Subcutaneous preadipocyte (primary cell): ENCODE data around the gene JAKMIP3. TPM values are rescaled to one million over a fixed set of nuclear protein-coding genes. Genes with fewer than 3 reads are reported as not detected.

Experiments used
- total RNA-seq: library from RNA; depleted of rRNA; stranded (reverse); fragments of >200 nt; gene quantifications from 2 replicates; pipeline ENCODE4 v1.2.3, GENCODE V29; 2012

JAKMIP3 gene
- under 0.01 TPM in 2 replicates for total RNA-seq

GRCh38 chr10:132065491-132066105 is at the start of gene JAKMIP3:
Gene JAKMIP3 (plus strand): TSS chr10:132065946. CDS start chr10:132104809, 38,863 bp downstream.

Other genes starting within 250 kb of the JAKMIP3 start
- gene PPP2R2D, start 164.9 kb upstream of the JAKMIP3 start, total RNA-seq: 22.4 and 25.6 TPM in 2 replicates
- 72.0 and 78.8 TPM in 2 replicates for gene BNIP3, start 84.0 kb upstream of the JAKMIP3 start, total RNA-seq
- gene DPYSL4, start 121.0 kb downstream of the JAKMIP3 start, total RNA-seq: 1.6 and 5.1 TPM in 2 replicates
- 10.7 and 13.9 TPM in 2 replicates for gene STK32C, start 242.0 kb downstream of the JAKMIP3 start, total RNA-seq